ENCODE measurements around the gene ACSBG1.
A peak's percentile ranks its signal among the peaks of the same experiment; 100 is the strongest.
"Not testable (repeated sequence)": the region's sequence is repeated elsewhere in the genome, so short reads cannot be mapped to it uniquely, and the experiment has no call there.

The ACSBG1 gene

DNA sequence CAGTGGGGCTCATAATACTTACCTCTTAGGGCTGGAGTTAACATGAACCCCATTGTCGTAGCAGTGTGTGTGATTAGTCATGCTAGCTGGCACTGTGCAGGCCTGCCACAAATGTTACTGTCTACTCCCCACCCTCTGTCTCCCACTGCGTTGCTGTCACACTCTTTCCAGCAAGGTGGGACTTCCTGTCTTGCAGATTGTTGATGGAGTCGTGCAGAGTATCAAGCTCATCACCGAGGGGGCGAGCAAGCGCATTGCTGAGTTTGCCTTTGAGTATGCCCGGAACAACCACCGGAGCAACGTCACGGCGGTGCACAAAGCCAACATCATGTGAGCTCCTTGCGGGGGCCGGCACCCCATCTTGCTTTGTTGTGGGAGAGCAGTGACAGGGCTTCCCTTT is 72.3 kb downstream of the ACSBG1 start:
- DNase-seq, result no peak

DNA sequence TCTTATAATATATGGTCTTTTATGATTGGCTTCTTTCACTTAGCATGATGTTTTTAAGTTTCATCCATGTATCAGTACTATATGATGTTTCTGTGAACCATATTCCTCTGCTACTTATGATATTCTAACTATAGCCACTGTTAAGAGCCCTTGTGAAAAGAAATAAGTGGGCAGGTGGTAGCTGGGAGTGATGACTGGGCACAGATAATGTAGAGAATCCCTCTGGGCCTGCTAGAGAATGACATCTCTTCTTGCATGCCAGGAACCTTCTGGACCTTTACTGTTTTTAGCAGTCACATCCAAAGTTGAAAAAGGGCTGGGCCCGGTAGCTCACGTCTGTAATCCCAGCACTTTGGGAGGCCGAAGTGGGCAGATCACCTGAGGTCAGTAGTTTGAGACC is 75.0 kb downstream of the ACSBG1 start:
- DNase-seq, result no peak

DNA sequence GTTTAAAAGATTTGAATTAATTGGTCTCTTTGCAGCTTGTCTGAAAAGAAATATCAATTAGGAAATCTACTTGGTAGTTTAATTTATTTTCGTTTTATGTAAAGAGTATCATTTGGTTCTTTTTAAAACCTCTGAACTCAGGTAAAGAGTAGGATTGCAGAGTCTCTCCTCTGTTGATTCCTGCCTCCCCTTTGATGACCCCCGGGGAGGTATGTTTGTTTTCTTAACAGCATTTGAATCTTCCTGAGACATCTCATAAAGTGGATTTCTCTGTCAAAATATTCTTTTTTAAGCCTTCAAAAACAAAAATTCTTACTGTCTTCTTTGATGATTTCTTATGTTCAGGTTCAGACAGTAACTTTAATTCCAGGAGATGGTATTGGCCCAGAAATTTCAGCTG is 77.2 kb downstream of the ACSBG1 start:
- DNase-seq, result no peak

DNA sequence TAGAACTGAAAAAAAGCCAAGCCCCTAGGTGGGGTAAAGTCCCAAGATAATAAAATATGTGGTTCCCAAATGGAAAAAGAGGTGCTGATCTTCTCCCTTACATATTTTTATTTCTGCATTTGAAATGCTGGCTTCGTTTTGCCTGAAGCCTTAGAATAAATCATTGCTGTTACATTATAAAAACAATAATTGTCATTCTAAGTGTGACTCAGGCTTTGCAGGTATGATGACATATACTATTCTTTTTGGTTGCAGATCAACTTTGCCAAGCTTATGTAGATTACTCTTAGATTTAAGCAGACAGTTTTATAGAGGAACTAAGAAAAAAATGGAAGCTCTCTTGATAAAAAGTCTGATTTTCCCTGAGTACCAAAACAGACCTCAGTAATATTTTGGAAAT is 77.7 kb downstream of the ACSBG1 start:
- DNase-seq, result no peak

DNA sequence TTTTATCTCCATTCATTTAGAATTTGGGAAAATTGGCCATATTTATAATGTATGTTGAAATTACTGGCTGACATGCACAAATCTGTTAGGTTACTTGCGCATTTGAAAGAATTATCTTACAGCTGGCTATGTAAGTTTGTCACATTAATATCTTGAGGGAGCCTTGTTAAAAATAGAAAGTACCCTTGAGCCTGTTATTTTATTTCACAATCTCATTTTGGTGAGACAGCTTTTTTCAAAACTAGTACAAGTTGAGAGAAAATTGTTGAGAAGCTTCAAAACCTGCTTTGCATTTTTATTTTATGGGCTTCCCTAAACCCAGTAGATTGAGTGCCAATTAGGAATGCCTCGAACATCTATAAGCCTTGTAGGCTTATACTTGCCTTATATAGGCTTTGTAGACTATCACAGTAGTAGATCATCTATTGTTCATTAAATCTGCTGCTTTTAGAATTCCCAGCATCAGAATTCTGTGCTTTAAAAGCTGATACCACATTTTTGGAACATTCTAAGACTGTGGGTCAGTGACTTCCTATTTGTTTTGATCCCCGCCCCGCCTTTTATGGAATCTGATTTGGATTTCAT is 78.9 kb downstream of the ACSBG1 start:
- DNase-seq, result no peak

DNA sequence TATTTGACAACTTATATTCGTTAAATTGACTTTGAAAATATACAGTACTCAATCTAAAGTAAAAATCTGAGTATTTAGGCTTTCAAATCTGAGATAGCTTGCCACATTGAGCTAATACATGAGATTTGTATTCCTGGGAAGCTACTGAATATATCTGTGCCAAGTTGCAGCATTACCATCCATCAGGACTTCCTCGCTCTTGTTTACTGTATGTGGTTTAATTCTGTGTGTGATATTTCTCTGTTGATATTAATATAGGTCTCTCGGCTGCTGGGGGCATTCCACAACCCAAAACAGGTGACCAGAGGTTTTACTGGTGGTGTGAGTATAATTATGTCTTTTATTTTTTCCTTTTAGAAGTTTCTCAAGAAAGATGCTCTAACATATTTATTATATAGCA is 79.4 kb downstream of the ACSBG1 start:
- no peak for DNase-seq

DNA sequence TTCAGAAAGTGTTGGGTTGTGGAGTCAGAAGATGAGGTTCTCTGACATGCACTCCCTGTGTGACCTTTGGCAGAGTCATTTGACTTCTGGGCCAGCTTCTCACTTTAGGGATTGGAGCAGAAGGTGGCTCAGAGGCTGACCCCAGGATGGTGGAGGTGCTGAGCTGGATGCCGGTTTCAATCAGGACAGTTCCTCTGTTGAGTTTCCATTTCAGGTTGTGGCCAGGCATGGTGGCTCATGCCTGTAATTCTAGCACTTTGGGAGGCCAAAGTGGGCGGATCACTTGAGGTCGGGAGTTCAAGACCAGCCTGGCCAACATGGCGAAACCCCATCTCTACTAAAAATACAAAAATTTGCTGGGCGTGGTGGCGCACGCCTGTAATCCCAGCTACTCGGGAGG is 83.3 kb downstream of the ACSBG1 start:
- not testable (repeated sequence) for DNase-seq

DNA sequence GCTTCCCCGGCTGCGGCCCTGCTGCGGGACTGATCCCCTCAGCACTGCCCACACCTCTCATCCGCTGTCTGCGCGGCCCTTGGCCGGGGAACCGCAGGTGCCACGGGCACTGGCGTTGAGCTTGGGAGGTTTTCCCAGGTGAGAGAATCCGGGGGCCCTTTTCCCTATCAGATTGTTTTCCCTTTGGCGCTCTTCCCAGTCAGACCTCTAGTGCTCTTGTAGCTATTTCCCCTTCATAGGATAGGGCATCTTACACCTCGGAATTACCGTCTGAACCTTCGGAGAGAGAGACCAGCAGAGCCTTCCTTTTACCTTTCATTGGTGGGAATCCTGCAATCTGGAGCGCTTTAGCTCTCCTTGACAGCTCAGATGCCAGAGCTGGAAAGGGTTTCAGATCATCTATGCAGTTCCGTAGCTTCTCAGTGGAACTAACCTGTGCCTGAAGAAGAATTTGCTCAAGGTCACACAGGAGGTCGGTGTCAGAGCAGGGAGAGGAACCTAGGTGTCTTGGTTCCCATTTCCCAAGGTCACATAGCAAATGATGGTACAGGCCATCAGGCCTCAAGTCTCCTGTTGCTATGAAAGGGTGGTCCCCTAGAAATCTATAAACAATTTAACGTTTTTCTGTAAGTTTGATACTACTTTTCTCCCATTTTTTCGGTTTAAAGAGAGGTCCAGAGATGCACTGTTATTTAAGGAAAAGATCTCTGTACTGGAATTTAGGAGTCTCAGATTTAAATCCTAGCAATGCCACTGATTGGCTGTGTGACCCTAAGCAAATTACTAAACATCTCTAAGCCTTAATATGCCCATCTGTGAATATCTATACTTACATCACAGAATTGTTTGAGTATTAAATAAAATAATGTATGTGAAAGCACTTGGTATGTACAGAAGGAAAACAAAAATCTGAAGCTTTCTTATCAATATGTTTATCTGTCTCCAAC is 84.3 kb downstream of the ACSBG1 start:
- DNase-seq, result no peak

DNA sequence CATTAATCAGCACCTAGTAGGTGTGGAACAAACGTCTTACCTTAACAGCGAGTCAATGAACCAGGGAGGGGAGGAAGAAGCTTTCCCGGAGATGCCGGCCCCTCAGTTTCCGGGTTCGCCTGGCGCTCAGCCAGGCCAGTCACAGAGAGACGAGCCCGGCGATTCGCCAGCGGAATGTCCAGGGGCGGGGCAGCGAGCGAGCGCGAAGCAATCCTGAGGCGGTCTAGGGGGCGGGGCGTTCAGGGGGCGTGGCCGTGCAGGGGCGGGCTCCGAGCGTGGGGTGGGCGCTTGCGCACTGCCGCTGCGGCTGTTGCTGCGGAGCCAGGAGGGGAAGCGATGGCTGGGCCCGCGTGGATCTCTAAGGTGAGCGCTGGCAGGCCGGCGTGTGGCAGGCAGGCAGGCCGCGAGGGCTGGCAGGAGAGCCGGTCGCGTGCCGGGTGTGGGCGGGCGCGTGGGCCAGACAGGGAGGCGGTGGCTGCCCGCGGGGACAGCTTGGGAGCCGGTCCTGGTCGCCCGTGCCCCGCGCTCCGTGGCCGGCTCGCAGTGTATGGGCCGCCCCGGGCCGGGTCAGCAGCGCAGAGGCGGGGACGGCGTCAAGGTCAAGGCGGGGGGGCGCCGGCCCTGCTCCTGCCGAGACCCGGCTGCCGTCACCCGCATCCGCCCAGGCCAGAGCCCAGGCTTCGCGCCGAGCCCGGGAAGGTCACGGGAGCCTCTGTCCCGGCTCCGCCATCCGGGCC is 85.1 kb downstream of the ACSBG1 start, which contains the start of gene IDH3A:
IDH3A (plus strand) TSS at position 295 of the 737 bp plus-strand sequence; CDS start at position 337, 42 bp downstream.
- peak; percentile 99 for DNase-seq

DNA sequence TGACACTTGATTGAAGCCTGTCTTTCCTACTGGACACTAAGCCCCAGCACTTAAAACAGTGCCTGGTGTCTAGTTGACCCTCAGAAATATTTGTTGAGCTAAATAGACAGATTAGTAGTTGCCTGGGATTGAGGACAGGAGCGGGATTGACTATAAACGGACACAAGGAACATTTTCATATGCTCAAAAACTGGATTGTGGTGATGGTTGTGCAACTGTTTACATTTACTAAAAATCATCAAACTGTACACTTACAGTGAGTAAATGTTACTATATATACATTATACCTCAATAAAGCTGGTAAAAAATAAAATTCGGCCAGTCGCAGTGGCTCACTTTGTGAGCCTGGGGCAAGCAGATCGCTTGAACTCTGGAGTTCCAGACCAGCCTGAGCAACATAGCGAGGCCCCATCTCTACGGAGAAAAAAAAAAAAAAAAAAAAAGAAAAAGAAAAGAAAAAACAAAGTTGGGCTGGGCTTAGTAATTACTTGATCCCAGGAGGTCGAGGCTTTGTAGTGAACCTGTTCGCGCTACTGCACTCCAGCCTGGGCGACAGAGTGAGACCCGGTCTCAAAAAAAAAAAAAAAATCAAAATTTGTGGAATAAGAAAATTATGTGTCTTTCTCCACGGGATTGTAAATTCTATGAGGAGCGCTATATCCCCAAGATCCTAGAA is 85.8 kb downstream of the ACSBG1 start:
- DNase-seq, result no peak

DNA sequence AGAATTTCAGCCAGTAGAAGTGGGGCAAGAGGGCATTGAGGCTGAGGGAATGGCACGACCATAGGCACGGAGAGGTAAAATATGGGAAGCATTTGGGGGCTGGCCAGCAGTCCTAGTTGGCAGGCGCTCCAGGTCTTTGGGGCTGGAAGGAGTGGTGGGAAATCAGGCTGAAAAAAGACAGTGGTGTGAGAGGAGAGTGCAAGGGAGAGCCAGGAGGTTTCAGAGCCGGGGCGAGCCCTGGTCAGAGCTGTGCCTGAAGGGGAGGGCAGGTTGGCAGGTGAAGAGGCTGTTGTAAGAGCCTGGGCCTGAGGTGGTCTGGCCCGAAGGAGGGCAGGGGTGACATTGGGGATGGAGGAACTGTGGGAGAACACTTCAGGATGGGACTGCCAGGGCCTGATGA is 86.8 kb downstream of the ACSBG1 start:
- DNase-seq, result no peak

DNA sequence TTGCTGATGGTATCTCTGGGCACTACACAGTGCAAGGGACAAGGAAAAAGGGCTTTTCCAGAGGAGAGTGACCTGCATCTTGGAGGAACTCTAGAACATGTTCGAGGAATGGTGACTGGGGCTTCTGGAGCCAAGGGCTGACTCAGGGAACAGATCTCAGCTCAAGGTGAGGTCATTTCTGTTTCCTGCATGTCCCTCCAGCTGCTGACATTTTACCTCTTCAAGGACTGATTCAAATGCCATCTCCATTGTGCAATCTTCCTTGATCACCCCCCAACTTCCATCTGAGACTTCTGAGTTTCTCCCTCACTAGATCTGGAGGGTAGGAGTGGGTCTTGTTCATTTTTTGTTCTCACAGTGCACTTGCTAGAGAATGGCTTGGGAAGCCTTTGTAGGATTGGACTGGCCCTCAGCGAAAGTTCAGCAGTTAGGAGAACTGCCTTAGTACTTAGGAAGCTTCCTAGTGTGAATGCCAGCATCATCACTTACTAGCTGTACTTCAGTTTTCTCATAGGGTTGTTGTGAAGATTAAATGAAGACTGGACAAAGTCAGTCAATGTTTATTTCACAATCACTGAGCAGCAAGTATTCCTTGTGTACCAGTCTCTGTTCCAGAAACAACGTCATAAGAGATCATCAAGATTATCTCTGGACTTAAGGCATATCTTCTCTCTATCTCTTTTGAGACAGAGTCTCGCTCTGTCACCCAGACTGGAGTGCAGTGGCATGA is 87.8 kb downstream of the ACSBG1 start:
- DNase-seq, result no peak

DNA sequence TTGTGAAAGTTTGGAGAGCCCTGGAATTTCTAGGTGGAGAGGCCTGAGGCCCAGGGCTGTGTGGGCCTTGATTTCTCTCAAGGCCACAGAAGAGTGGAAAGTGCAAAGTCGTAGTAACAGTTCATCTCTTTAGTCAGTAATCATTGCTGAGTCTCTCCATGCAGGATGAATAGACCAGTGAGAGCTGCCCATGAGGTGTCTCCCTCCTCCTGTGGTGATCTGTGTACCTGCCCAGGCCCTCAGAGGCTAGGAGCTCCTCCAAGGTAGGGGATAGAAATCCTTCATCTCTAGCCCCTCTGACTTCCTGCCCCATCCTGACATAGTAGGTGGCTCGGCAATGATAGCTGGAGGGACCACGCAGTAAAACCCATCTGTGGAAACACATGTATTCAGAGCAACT is 92.0 kb downstream of the ACSBG1 start:
- DNase-seq, result no peak

DNA sequence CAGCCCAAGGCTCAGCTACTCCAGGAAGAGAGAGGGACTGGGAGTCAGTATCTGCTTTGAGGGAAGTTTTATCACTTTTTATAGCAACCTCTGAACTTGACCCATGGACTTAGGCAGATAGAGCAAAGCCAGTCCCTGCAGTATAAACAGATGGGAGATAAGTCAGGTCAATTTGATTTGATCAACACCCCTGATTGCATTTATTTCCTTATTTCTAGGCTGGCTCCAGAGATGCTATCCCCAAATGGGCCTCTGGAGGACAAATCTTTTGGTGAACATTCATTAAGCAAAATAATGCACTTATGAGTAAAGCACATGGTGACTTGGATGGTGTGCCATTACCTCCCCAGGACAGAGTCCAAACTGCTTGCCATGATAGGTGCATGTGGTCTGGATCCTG is 94.1 kb downstream of the ACSBG1 start:
- no peak for DNase-seq

DNA sequence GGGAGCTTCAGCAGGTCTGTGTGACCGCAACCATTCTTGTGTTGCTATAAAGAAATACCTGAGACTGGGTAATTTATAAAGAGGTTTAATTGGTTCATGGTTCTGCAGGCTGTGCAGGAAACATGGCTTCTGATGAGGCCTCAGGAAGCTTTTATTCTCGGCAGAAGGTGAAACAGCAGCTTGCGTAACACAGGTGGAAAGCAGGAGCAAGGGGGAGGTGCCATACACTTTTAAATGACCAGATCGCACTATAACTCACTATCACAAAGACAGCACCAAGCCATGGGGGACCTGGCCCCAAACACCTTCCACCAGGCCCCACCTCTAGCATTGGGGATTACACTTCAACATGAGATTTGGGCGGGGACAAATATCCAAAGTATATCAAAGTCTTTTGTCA is 94.8 kb downstream of the ACSBG1 start:
- no peak for DNase-seq

DNA sequence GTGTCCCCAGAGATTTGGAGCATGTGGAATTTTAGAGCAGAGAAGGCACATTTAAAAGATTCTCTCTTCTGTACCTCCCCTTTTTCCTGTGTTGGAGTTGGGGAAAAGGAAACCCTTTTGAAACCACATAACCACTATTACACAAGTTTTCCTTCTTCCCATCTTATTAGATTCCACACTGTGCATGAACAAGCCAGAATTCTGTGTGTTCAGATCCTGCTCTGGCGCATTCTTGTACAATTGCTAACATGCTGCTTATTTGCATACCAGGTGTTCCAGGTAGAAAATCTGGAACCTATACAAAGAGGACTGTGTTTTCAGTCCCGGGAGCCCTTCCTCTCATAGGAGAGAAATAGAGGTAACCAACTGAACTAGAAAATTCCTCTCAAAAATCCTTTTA is 100.6 kb downstream of the ACSBG1 start:
- DNase-seq, result no peak

DNA sequence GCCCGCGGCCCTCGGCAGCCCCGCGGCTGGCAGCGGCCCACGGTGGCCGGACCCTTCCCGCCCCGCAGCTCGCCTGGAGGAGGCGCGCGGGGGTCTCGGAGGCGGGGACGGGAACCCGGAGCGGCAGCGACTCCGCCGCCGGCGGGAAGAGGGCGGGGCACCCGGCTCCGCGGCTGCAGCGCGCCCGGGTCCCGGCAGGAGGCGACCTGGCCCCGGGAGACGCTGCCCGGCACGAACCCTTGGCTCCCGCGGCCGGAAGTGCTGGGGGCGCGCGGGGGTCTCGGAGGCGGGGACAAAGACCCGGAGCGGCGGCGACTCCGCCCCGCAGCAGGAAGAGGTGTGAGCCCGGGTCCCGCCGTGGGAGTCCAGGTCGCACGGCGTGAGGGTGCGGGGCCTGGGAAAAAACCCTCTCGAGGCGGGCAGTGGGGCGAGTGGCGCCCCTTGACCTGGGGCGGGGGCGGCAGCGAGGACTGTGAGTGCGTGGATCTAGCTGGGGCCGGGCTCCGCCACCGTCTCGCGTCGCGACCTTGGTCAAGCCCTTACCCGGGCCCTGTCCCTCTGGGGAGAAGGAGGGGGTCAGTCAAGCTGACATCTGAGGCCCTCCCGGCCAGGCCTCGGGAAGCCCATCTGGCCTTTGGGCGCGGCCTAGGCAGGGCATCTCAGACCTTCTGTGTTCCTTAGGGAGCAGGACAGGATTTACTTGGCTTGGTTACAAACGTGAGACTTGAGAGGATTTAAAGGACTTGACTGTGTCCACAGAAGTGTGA is 102.9 kb downstream of the ACSBG1 start, which contains the start of gene CIB2:
CIB2 (minus strand) TSS at position 151 of the 767 bp plus-strand sequence. CDS start 230 bp downstream, outside the sequence.
- peak; percentile 89 for DNase-seq

DNA sequence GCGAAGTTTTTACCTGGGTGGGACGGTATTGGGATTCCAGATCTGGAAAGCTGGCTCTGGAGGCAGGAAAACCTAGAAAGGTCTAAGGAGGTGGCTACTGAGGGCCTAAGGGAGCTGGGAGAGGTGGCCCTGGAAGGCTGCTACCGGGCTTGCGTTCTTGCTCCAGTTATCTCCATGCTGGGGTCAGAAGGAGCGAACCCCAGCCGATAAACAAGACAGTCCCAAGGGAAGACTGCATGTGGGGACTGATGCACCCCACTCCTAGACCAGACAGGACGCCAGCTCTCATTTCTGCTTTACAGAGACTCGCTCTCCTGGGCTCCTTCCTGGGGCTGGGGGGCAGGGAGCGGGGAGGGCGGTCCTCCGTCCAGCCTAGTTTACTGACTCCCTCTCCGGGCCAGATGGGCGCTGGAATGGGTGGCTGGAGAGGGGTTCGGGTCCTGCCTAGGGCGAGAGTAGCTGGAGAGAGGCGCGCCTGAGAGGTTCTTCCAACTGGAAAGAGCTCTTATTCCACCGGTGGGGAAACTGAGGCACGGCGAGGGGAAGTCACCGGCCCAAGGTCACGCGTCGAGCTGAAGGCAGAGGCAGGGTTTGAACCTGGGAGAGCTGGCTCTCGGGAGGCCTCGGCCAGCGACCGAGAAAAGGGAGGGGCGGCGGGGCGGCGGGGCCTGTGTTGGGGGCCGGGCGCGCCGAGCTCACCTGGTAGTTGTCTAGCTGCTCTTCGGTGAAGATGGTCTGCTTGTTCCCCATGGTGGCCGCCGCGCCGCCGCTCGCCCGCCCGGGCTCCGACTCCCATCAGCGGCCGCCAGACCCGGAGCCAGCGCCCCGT is 103.7 kb downstream of the ACSBG1 start:
- DNase-seq, result no peak

DNA sequence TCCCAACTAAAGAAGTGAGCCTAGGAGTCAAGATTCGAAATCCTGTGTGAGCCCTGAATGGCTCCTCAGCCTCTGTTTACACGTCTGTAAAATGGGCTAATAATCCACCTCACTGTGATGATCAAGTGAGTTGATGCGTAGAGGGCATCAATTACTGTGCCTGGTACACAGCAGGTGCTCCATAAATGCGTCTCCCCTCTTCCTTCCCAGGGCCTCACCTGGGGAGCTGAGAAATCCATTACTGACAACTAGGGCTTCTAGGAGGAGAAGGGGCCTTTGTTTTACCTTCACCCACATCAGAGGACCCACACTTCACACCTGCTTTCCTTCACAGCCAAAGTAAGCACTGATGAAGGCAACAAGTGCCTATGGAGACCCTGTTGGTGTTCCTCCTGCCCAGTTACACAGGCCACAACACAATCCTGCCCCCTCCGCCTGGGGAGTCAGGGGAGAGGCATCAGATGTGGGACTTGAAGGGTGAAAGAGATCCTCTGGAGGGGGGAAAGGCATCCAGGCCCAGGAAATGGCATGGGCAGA is 104.5 kb downstream of the ACSBG1 start:
- DNase-seq, result no peak

All from right hindlimb (tissue), 1 donor.